H1 (cell line): Measurements from ENCODE around the gene TMEM196. TPM values are rescaled to one million over a fixed set of nuclear protein-coding genes. Genes with fewer than 3 reads are reported as not detected.

Experiments used
- CTCF ChIA-PET: fragments of 300-600 bp; sonication (Branson Sonifier 250); formaldehyde crosslinking; loops from one replicate; lab custom pipeline; 2021; ENCODE audit not compliant: partially characterized antibody; lab: Charles Lee
- POLR2A ChIA-PET: fragments of 300-600 bp; sonication (Branson Sonifier 250); formaldehyde crosslinking; loops from one replicate; lab custom pipeline; 2021; ENCODE audit warnings: inconsistent platforms; ENCODE audit not compliant: partially characterized antibody; lab: Charles Lee
- DNase-seq, 2 experiments: peaks; one replicate each; pipeline versions ENCODE4 v3.0.0 to v3.0.0-alpha.2; 2010 to 2022; ENCODE audit warnings: low spot score in 2 of 2, low read depth in 1 of 2, mixed read lengths in 1 of 2
- FAIRE-seq: peaks from 2 replicates; lab custom pipeline; 2011; peaks lifted over from hg19 to GRCh38; lab: Jason Lieb, UNC
- H2AFZ ChIP-seq: 2 replicates; pipeline ENCODE4 v1.8.1; 2012; ENCODE audit warnings: low read length, inconsistent platforms
- H2AK5ac ChIP-seq: 2 replicates; pipeline ENCODE4 v1.6.1; 2013; ENCODE audit warnings: low read depth, low read length
- H2BK120ac ChIP-seq: replicated peaks from 2 replicates; pipeline ENCODE3; 2013; ENCODE audit warnings: low read depth, low read length, inconsistent platforms
- H2BK12ac ChIP-seq: 2 replicates; pipeline ENCODE4 v1.6.1; 2013; ENCODE audit warnings: low read depth, low read length
- H2BK15ac ChIP-seq: 2 replicates; pipeline ENCODE4 v1.6.1; 2013; ENCODE audit warnings: low read length
- H2BK20ac ChIP-seq: 2 replicates; pipeline ENCODE4 v1.6.1; 2013; ENCODE audit warnings: low read length
- H2BK5ac ChIP-seq: 2 replicates; pipeline ENCODE4 v1.6.1; 2013; ENCODE audit warnings: low read depth, low read length
- H3K14ac ChIP-seq: 2 replicates; pipeline ENCODE4 v1.6.1; 2013; ENCODE audit warnings: inconsistent platforms; ENCODE audit not compliant: insufficient read length
- H3K18ac ChIP-seq: 2 replicates; pipeline ENCODE4 v1.6.1; 2013; ENCODE audit warnings: low read length; ENCODE audit errors: extremely low read depth
- H3K23ac ChIP-seq: 2 replicates; pipeline ENCODE4 v1.6.1; 2013; ENCODE audit warnings: inconsistent platforms; ENCODE audit not compliant: insufficient read length
- H3K23me2 ChIP-seq: 2 replicates; pipeline ENCODE4 v1.6.1; 2013; ENCODE audit warnings: low read depth, low read length
- H3K27ac ChIP-seq: 2 replicates; pipeline ENCODE4 v1.6.1; 2011; ENCODE audit warnings: low read depth, low read length, inconsistent platforms
- H3K27me3 ChIP-seq, 4 experiments: replicated peaks in 1 of 4; 1 replicate in 1 of 4; 2 replicates in 3 of 4; pipeline versions ENCODE4 v1.6.1 to v1.8.1; 2011 to 2013; ENCODE audit warnings: low read length in 3 of 4, mild to moderate bottlenecking in 3 of 4, inconsistent platforms in 2 of 4, mixed read lengths in 2 of 4, moderate library complexity in 1 of 4; ENCODE audit not compliant: control insufficient read depth in 3 of 4, insufficient read depth in 3 of 4; ENCODE audit errors: extremely low read depth in 1 of 4
- H3K36me3 ChIP-seq, 4 experiments: 2 replicates each; pipeline versions ENCODE4 v1.6.1 to v1.8.1; 2011 to 2013; ENCODE audit warnings: mild to moderate bottlenecking in 4 of 4, low read length in 3 of 4, moderate library complexity in 2 of 4, control low read depth in 1 of 4, inconsistent platforms in 1 of 4; ENCODE audit not compliant: insufficient read depth in 4 of 4, control insufficient read depth in 2 of 4
- H3K4ac ChIP-seq: replicated peaks from 2 replicates; pipeline ENCODE3; 2013; ENCODE audit warnings: low read length, low read depth, mixed read lengths, inconsistent platforms; ENCODE audit not compliant: insufficient read length
- H3K4me1 ChIP-seq, 4 experiments: replicated peaks in 1 of 4; 1 replicate in 1 of 4; 2 replicates in 3 of 4; pipeline versions ENCODE4 v1.6.1 to v1.8.1; 2011 to 2013; ENCODE audit warnings: low read length in 3 of 4, inconsistent platforms in 2 of 4, mixed read lengths in 1 of 4; ENCODE audit not compliant: insufficient read depth in 4 of 4, control insufficient read depth in 3 of 4
- H3K4me2 ChIP-seq, 2 experiments: 2 replicates each; pipeline versions ENCODE4 v1.6.1 to v1.8.1; 2011 to 2013; ENCODE audit warnings: low read depth in 2 of 2, low read length in 2 of 2, control low read depth in 1 of 2, inconsistent platforms in 1 of 2, mild to moderate bottlenecking in 1 of 2; ENCODE audit not compliant: insufficient read depth in 1 of 2
- H3K4me3 ChIP-seq, 4 experiments: fragments of 200-600, 300-600 bp in 1 of 4; sonication (generic), shearing (Covaris generic), sonication (Bioruptor Twin) in 1 of 4; 2 replicates each; pipeline versions ENCODE4 v1.5.1 to v1.8.1; 2011 to 2016; ENCODE audit warnings: low read length in 4 of 4, low read depth in 3 of 4, control low read depth in 2 of 4, inconsistent platforms in 2 of 4, mild to moderate bottlenecking in 2 of 4, mixed read lengths in 1 of 4, moderate library complexity in 1 of 4; ENCODE audit not compliant: insufficient read depth in 2 of 4; ENCODE audit errors: extremely low read depth in 1 of 4
- H3K56ac ChIP-seq: replicated peaks from 2 replicates; pipeline ENCODE3; 2013; ENCODE audit warnings: low read depth, mild to moderate bottlenecking, mixed read lengths, low read length, inconsistent platforms; ENCODE audit not compliant: insufficient read length
- H3K79me1 ChIP-seq: 2 replicates; pipeline ENCODE4 v1.6.1; 2013; ENCODE audit warnings: low read depth, low read length, control low read depth
- H3K79me2 ChIP-seq, 2 experiments: 2 replicates each; pipeline versions ENCODE4 v1.6.1 to v1.8.1; 2012 to 2013; ENCODE audit warnings: low read length in 2 of 2, mild to moderate bottlenecking in 2 of 2, inconsistent platforms in 1 of 2; ENCODE audit not compliant: insufficient read depth in 2 of 2, control insufficient read depth in 1 of 2
- H3K9ac ChIP-seq, 4 experiments: replicated peaks in 1 of 4; 1 replicate in 1 of 4; 2 replicates in 3 of 4; pipeline versions ENCODE4 v1.6.1 to v1.8.1; 2011 to 2013; ENCODE audit warnings: low read depth in 3 of 4, low read length in 3 of 4, control low read depth in 2 of 4, mild to moderate bottlenecking in 2 of 4, moderate library complexity in 2 of 4, inconsistent platforms in 1 of 4; ENCODE audit errors: extremely low read depth in 1 of 4
- H3K9me3 ChIP-seq, 2 experiments: 2 replicates each; pipeline versions ENCODE4 v1.6.1 to v1.8.1; 2012 to 2013; ENCODE audit warnings: mild to moderate bottlenecking in 2 of 2, moderate library complexity in 2 of 2, control low read depth in 1 of 2, inconsistent platforms in 1 of 2, low read depth in 1 of 2, low read length in 1 of 2, mixed read lengths in 1 of 2; ENCODE audit not compliant: insufficient read depth in 2 of 2
- H4K20me1 ChIP-seq, 2 experiments: replicated peaks in 1 of 2; 2 replicates each; pipeline versions ENCODE3 to v1.8.1; 2011 to 2013; ENCODE audit warnings: inconsistent platforms in 2 of 2, low read length in 2 of 2, mild to moderate bottlenecking in 1 of 2; ENCODE audit not compliant: insufficient read depth in 2 of 2, control insufficient read depth in 1 of 2
- H4K5ac ChIP-seq: 2 replicates; pipeline ENCODE4 v1.6.1; 2013; ENCODE audit warnings: low read length, low read depth, mixed read lengths, inconsistent platforms; ENCODE audit not compliant: insufficient read length
- H4K8ac ChIP-seq: 2 replicates; pipeline ENCODE4 v1.8.0; 2013; ENCODE audit warnings: mild to moderate bottlenecking, moderate library complexity, low read length, inconsistent platforms; ENCODE audit not compliant: insufficient read depth; ENCODE audit errors: extremely low read depth
- H4K91ac ChIP-seq: replicated peaks from 2 replicates; pipeline ENCODE3; 2013; ENCODE audit warnings: low read length, mixed read lengths, inconsistent platforms; ENCODE audit not compliant: insufficient read length
- BCL11A ChIP-seq, 2 experiments: IDR thresholded peaks; one replicate each; pipeline ENCODE4 v1.6.1; 2011; ENCODE audit warnings: low read depth in 2 of 2, low read length in 2 of 2, mild to moderate bottlenecking in 2 of 2
- CTBP2 ChIP-seq: IDR thresholded peaks from 2 replicates; pipeline ENCODE4 v1.7.0; 2011; ENCODE audit warnings: borderline replicate concordance, mild to moderate bottlenecking, moderate library complexity, mixed read lengths, low read length; ENCODE audit not compliant: insufficient read depth, insufficient read length
- SIX5 ChIP-seq: IDR thresholded peaks from 2 replicates; pipeline ENCODE4 v1.6.1; 2011; ENCODE audit warnings: mild to moderate bottlenecking, low read depth, low read length
- YY1 ChIP-seq: IDR thresholded peaks from 2 replicates; pipeline ENCODE4 v1.6.1; 2011; ENCODE audit warnings: low read depth, mild to moderate bottlenecking, low read length
- WGBS, 2 experiments: shearing (Covaris generic) in 1 of 2; methylation state at CpG; one replicate each; pipeline versions ENCODE4 v1.1.6 to v1.1.7; 2013 to 2015; ENCODE audit warnings: low lambda C conversion rate in 2 of 2, mixed read lengths in 2 of 2, inconsistent platforms in 1 of 2, low coverage in 1 of 2, missing lambda C conversion rate in 1 of 2; ENCODE audit not compliant: insufficient replicate concordance in 2 of 2, insufficient coverage in 1 of 2, insufficient read length in 1 of 2; ENCODE audit errors: extremely low coverage in 1 of 2, missing lambda C conversion rate in 1 of 2; 5-methylcytosine and 5-hydroxymethylcytosine counted together
- polyA plus RNA-seq, 7 experiments: library from polyadenylated mRNA; depleted of rRNA in 3 of 7; stranded (reverse) in 5 of 7; unstranded in 2 of 7; fragments of >200 nt in 5 of 7; fragments of 200-250 nt in 2 of 7; gene quantifications; 1 replicate in 5 of 7; 2 replicates in 1 of 7; 4 replicates in 1 of 7; pipeline versions ENCODE4 v1.2.1 to v1.2.3, GENCODE V29; 2011 to 2013; ENCODE audit warnings: missing spikeins in 2 of 7, mixed read lengths in 2 of 7
- total RNA-seq: library from RNA; stranded (reverse); fragmentation: NEBNext Ultra II Directional; extraction: Animal tissue kit (Norgen Biotek cat#: 25700); gene quantifications from 2 replicates; pipeline ENCODE4 v1.2.1, GENCODE V29; 2021
- TF ChIP-seq, protein P1 (sequence below): IDR thresholded peaks from 2 replicates; pipeline ENCODE4 v1.6.1; 2011; ENCODE audit warnings: low read length, improper control_type of control experiment
- TF ChIP-seq, protein P2 (sequence below): IDR thresholded peaks from 2 replicates; pipeline ENCODE4 v1.6.1; 2012; ENCODE audit warnings: inconsistent platforms

TMEM196 gene
- total and polyA plus RNA-seq, 2 of the 8 experiments (the other 6 are each of a cell fraction or from before 2014, with no cell fraction given), result 0.06 to 0.07 TPM

DNA sequence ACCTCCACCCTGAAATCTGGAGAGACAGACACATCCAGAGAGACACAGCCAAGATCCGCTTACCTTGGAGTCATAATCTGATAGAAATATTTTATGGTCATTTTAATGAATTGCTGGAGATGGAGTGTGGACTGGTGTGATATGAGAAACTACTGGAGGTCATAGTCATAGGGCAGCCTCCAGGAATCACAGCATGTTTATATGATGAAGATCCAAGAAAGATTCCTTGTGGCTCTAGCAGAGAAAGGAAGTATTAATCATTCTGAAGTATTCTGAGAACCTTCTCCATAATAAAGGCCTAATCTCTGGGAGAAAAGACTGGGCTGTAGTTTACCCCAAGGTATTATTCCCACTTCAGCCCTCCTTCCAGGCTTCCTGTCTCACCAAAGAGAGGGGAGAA lies 102.6 kb downstream of the TMEM196 start:
- Histone ChIP-seq H3K23ac (no peak overlapping the region), H4K20me1 (no peaks in the 10 kb centered on the region), H3K4me3 (no peak overlapping the region), H4K8ac (no peak overlapping the region), H3K18ac (no peak overlapping the region), H2AFZ (no peak overlapping the region), H3K9ac (no peak overlapping the region), H3K9me3 (no peaks in the 10 kb centered on the region), H2BK12ac (no peak overlapping the region), H2BK15ac (no peak overlapping the region), H3K56ac (no peak overlapping the region), H3K27ac (no peak overlapping the region), H3K4ac (no peak overlapping the region), H2BK5ac (no peak overlapping the region), H2BK20ac (no peak overlapping the region), H3K79me1 (no peaks in the 10 kb centered on the region), H3K27me3 (no peaks in the 10 kb centered on the region), H4K5ac (no peak overlapping the region), H4K91ac (no peak overlapping the region), H2AK5ac (no peak overlapping the region), H3K4me1 (no peaks in the 10 kb centered on the region), H3K14ac (no peak overlapping the region), H3K36me3 (no peaks in the 10 kb centered on the region), H3K23me2 (no peaks in the 10 kb centered on the region), H2BK120ac (no peak overlapping the region), H3K79me2 (no peaks in the 10 kb centered on the region), H3K4me2 (no peak overlapping the region)
- ChIA-PET POLR2A (no interaction called here), CTCF (no interaction called here)
- WGBS, 2 experiments, result 95% methylated on average over 1 of the region's 1 CpG; no CpG with 5 or more reads in 1 of the 2 experiments
- no peak for FAIRE-seq
- TF ChIP-seq, protein P1, sequence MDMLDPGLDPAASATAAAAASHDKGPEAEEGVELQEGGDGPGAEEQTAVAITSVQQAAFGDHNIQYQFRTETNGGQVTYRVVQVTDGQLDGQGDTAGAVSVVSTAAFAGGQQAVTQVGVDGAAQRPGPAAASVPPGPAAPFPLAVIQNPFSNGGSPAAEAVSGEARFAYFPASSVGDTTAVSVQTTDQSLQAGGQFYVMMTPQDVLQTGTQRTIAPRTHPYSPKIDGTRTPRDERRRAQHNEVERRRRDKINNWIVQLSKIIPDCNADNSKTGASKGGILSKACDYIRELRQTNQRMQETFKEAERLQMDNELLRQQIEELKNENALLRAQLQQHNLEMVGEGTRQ, result no peak
- TF ChIP-seq YY1 (no peak), SIX5 (no peak), CTBP2 (no peak), BCL11A (IDR thresholded peaks at IDR 0.05; ENCODE audit: low read depth in 2 of 2, low read length in 2 of 2) (no peak)
- TF ChIP-seq, protein P2, sequence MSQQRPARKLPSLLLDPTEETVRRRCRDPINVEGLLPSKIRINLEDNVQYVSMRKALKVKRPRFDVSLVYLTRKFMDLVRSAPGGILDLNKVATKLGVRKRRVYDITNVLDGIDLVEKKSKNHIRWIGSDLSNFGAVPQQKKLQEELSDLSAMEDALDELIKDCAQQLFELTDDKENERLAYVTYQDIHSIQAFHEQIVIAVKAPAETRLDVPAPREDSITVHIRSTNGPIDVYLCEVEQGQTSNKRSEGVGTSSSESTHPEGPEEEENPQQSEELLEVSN, result no peak
- no peak for DNase-seq
